GM21737 (cell line): Measurements from ENCODE around the gene TTLL8.

ENCODE experiments used
- ATAC-seq: cut with Tn5 transposase; IDR thresholded peaks from one replicate; pipeline ENCODE4 v1.9.1; 2021; ENCODE audit warnings: mild to moderate bottlenecking, moderate library complexity; ENCODE audit not compliant: unreplicated experiment

Gene TTLL8

DNA sequence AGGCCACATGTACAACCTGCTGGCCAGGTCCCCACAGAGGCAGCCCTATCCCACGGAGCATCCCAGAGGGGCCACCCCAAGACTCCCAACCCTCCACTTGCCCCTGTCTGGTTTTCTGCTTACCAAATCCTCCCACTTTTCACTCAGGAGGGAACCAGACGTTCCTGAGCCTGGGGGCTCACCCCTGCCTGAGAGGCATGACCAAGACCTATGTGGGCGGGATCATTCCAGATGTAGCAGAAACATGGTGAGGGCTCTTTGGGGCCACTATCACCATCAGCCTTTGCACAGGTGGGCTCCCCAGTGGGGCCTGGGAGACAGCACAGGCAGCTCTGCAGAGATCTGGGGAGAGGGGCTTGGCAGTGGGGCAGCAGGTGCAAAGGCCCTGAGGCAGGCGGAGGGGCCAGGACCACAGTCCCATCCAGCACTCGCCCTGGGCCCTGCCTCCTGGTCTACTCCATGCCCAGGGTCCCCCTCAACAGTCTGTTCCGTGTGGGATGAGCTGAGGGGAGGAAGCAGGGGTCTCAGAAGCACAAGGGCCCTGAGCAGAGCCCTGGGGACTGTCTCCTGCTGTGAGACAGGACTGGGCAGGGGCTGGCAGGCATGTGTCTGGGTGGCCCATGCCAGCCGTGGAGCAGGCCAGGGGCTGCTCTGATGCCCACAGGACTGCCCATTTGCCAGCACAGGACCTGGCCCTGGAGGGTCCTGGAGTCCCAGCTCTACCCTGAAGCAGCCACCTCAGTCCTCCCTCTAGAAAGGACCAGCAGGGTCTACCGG lies 88.2 kb downstream of the TTLL8 start:
- no peak for ATAC-seq

DNA sequence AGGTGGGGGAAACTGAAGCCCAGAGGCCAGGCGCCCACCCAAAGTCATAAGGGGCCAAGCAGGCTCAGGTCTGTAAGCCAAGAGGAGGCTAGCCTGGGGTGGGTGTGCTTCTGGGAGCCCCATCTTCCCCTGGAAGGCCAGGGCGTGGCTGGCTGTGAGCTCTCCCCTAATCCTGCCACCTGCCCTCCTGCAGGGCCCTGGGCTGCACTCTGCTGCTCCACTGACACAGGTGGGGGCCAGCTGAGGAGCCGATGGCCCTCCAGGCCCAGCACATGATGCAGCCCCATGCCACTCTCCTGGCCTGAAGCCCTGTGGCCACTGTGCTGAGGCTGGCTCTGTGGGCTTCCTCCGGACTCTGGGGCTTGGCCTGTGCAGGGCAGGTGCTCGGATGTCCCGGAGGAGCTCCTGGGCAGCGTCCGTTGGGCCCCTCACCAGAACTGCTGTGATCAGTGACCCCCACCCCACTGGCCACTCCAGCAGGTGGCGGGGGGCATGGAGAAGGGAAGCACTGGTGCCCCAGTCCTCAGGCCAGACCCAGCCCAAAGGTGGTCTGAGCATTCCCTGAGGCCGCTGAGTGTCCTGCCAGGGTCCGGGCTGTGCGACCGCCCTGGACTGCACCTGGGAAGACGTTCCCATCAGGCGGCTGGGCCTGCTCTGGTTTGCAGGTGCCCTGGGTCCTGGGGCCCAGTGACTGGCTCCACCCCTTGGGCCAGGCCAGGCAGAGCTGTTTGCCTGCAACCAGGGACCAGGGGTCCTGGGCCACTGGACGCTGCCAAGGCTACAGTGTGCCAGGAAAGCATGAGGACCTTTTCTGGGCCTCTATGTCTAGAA lies 89.1 kb downstream of the TTLL8 start:
- ATAC-seq = no peak
